EH (cell line): ENCODE data around the gene ERAS.

Experiments
- DNase-seq: peaks from one replicate; pipeline ENCODE4 v3.0.0-alpha.2; 2015; ENCODE audit warnings: low read depth

Gene ERAS, protein sequence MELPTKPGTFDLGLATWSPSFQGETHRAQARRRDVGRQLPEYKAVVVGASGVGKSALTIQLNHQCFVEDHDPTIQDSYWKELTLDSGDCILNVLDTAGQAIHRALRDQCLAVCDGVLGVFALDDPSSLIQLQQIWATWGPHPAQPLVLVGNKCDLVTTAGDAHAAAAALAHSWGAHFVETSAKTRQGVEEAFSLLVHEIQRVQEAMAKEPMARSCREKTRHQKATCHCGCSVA

GRCh38 chrX:48826135-48826875 lies at the start of gene ERAS:
Gene ERAS (plus strand): TSS chrX:48826513. CDS start chrX:48829124, 2,611 bp downstream.
- DNase-seq: no peak

GRCh38 chrX:48776818-48777439 lies 49.4 kb upstream of the ERAS start:
- DNase-seq: no peak

GRCh38 chrX:48779399-48779798 lies 46.9 kb upstream of the ERAS start:
- no peak for DNase-seq

DNA sequence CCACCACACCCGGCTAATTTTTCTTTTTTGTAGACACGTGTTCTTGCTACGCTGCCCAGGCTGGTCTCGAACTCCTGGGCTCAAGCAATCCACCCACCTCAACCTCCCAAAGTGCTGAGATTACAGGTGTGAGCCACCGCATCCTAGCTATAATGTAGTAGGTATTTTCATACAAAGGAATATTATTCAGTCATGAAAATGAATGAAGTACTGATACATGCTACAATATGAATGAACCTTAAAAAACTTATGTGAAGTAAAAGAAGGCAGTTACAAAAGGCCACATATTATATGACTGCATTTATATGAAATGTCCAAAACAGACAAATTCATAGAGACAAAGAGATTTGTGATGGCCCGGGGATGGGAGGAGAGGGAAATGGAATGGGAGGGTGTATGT lies 44.6 kb upstream of the ERAS start:
- DNase-seq: no peak

DNA sequence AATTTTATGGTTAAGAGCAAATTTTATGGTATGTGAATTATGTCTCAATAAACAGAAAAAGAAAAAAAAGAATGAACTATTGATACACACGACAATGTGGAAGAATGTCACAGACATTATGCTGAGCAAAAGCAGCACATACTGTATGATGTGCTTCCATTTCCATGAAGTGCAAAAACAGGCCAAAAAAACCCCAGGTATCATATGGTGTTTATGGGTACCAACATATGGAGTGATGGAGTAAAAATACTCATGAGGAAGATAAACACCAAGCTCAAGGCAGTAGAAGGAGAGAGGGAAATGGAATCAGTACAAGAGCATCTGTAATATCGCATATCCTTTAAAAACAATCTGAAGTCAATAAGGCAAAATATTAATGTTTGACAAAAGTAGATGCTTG lies 44.1 kb upstream of the ERAS start:
- no peak for DNase-seq

GRCh38 chrX:48782795-48783194 lies 43.5 kb upstream of the ERAS start:
- DNase-seq: no peak

DNA sequence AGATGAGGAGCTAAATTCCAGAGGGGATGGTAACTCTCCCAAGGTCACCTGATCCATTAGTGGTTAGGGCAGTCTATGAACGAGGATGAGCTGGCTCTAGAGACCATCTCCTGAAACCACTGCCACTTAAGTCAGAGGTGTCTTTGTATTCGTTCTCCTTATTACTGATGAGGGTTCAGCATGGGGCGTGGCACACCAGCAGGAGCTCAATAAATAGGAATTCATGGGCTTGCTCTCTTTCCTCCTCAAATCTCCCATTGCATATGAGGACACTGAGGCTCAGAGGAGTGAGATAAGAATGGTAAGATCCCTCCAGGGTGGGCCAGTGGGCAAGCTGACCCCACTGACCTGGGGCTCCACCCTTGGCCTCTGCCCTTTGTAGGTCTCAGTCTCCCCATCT lies 41.6 kb upstream of the ERAS start:
- no peak for DNase-seq

DNA sequence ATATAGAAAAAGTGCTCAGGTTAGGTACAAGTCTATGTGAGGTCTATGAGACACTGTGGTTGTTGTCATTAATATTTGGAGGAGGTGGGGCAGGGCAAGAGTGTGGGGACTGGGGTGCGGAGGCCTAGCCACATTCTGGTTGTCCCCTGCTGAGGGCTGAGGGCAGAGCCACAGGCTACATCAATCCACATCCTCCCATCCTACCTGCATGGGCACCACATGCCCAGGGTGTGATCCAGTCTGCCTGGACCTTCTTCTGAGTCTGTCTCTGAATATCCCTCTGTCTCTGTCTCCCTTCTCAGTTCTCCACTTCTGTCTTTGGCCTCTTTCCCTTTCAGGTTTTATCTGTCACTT lies 41.1 kb upstream of the ERAS start:
- no peak for DNase-seq

GRCh38 chrX:48785540-48786214 lies 40.6 kb upstream of the ERAS start:
- no peak for DNase-seq

- DNase-seq: no peak
Measured at GRCh38 chrX:48786341-48786800, 39.9 kb upstream of the ERAS start, which contains the start of gene GATA1. Gene GATA1 (plus strand): TSS chrX:48786590. CDS start chrX:48791110, 4,520 bp downstream.

DNA sequence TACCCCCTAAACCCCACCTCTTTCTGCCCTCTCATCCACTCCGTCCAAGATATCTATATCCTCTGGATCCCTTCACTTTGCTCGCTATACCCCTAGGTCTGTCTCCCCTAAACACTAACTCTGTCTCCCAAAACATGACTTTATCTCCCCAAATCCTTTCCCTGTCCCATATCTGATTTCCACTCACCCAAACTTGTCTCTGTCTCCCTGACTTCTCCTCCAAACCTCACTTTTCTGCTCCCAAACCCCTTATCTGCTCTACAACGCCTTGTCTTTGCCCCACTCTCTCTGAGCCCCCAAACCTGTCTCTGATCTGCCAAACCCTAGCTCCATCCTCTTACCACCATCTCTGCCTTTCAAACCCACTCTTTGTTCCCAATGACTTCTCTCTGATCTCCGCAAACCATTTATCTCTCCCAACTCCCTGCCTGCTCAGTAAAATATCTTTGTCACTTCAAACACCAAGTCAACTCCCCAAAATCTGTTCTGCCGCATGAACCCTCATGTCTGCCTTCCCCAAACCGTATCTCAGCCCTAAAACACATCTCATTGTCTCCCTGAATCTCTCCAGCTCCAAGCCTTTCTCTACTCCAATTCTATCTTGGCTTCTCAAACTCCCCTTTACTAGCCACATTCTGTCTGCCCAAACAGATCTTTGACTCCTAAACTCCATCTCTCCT lies 39.3 kb upstream of the ERAS start:
- DNase-seq: no peak

DNA sequence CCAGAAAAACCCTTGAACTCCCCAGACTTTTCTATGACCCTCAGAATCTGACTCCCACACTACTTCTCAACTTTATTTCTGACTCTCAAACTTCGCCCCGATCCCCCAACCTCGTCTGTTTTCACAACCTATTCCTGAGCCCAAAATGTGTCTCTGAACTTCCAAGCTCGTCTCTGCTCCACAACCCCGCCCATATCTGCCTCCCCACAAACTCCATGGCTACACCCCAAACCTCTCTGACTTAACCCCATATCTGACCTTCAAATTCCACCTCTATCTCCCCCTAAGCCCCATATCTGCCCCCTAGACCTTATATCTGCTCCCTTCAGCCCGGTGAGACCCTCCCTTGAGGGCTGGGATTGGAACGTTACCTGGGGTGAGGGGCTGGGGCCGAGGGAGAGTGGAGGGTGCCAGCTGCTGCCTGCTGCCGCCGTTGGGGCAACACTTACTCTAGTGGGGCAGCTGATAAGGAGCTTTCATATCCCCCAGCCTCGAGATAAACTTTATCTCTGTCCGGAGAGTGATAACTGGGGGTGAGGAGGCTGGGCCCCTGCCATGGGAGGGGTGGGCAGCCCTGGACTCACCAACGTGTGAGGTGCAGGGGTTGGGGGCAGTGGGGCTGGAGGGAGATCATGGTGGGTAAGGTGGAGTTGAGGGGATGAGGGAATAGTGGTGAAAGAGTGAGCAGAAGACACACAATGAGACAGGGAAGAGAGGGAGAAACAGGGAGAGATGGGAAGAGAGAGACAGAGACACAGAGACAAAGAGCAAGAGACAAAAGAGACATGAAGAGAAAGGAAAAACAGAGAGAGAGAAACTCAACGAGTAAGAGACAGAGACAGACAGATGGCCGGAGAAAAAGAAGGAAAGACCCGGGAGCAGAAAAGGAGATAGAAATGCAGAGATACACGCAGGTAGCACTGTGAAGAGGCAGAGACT lies 38.5 kb upstream of the ERAS start:
- DNase-seq: no peak

DNA sequence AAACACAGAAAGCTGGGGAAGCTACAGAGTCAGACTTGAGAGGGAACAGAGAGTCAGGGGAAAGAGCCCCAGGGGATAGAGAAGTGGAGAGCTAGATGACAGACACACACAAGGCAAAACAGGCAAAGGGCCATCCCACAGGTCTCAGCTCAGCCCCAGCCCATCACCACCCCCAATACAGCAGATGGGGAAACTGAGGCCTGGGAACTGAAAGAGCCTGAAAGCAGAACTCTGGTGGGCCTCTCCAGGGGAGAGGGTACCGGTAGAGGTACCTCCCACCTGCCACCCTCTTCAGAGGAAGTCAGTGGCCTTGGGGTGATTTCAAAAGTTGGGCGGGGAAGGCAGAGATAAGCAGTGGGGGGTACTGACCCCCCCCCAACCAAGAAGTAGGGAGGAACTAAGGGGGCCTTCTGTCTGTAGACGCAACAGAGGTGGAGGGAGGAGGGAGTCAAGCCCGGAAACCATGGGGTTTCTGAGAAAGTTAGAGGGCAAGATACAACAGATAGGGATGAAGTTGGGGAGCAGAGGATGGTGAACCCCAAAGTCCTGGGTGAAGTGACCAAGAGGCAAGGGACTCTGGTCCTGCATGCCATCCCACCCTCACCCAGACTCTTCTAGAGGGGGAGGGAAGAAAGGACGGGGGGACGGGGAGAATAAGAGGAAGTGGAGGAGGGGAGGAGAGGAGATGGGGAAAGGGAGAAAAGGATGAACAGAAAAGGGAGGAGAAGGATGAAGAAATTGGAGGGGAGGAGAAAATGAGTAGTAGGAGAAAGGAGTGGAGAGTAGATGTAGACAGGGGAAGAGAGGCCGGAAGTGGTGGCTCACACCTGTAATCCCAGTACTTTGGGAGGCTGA lies 36.7 kb upstream of the ERAS start:
- no peak for DNase-seq

DNA sequence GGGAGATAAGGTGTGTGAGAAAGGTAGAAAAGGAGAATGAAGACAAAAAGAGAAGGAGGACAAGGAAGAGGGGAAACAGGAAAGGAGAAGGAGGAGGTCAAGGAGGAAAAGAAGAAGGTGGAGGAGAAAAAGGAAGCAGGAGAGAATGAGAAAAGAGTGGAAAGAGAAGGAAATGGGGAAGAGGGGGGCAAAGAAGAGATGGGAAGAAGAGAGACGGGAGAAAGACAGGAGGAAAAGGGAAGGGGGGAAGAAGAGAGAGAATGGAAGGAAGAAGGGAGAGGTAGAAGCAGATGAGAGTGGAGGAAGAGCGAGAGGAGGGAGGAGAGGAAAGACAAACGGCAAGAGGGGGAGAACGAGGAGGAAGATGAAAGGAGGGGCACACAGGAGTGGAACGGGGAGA lies 35.8 kb upstream of the ERAS start:
- DNase-seq: no peak

- DNase-seq: no peak
Measured at GRCh38 chrX:48791063-48791820, 35.1 kb upstream of the ERAS start.

- DNase-seq: no peak
Measured at GRCh38 chrX:48792219-48792618, 34.1 kb upstream of the ERAS start.

- no peak for DNase-seq
Measured at GRCh38 chrX:48793935-48794334, 32.4 kb upstream of the ERAS start.

DNA sequence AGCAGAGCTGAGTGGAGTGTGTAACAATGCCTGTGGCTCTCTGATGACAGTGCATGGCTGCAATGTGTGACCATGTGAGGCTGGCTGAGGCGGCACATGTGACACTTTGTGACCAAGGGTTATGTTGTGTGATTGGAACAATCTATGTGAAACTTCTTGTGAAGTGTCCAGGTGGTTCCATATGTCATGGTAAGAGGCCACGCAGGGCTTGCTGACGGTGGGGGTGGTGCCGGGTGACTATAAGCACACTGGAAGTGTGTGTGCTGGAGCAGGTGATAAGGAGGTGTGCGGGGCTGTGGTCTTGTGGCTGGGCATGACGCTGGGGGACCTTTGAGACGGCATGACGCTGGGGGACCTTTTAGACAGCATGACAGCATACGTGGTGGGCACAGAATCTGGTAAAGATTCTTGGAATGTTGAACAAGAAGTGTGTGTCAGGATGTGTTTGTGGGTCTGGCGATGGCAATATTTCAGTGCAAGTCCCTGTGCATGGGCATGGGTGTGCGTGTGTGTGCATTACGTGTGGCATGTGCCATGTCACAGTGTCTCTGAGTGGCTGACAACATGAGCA lies 31.9 kb upstream of the ERAS start:
- no peak for DNase-seq
